Measurements from ENCODE around the gene GPC3. TPM values are rescaled to one million over a fixed set of nuclear protein-coding genes. Genes with fewer than 3 reads are reported as not detected.

The GPC3 gene
- total RNA-seq, 6 experiments from 2014 or later: 0.31 to 6.8 (median 1.8) TPM

DNA sequence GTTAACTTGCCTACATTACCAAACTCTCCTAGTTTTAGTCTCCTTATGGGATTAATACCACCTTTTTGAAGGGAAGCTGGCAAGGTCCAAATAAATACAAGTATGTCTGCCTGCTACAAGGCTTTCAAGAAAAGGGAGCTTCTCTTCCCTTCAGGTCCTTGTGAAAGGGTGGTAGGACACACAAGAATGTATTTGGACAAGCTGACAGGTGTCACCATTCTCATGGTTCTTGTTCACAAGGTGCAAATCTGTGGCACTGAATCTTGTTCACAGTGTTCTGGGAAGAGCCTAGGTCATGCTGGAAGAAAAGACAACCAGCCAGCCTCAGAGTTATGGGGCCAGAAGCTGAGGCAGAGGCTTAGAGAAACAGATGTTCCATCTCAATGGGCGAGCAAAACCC lies 41.9 kb downstream of the GPC3 start:
- DNase-seq (no peak), ATAC-seq (no peak)
- H3K4me3 ChIP-seq: no peak overlapping the region
- no peak for TF ChIP-seq CTCF (IDR thresholded peaks at IDR 0.05)
- no peak for TF ChIP-seq POLR2A (IDR thresholded peaks at IDR 0.05)
- H3K9me3 ChIP-seq: no peaks in the 10 kb centered on the region
- no peak overlapping the region for H3K27ac ChIP-seq
- intact Hi-C loops (cut with DNase I): no loop called here
- H3K27me3 ChIP-seq: no peaks in the 10 kb centered on the region
- WGBS (ENCODE audit: insufficient coverage, low coverage, low lambda C conversion rate, missing lambda C conversion rate): 55% methylated on average over 1 of the region's 1 CpG
- H3K36me3 ChIP-seq: no peaks in the 10 kb centered on the region
- H3K4me1 ChIP-seq: no peaks in the 10 kb centered on the region

DNA sequence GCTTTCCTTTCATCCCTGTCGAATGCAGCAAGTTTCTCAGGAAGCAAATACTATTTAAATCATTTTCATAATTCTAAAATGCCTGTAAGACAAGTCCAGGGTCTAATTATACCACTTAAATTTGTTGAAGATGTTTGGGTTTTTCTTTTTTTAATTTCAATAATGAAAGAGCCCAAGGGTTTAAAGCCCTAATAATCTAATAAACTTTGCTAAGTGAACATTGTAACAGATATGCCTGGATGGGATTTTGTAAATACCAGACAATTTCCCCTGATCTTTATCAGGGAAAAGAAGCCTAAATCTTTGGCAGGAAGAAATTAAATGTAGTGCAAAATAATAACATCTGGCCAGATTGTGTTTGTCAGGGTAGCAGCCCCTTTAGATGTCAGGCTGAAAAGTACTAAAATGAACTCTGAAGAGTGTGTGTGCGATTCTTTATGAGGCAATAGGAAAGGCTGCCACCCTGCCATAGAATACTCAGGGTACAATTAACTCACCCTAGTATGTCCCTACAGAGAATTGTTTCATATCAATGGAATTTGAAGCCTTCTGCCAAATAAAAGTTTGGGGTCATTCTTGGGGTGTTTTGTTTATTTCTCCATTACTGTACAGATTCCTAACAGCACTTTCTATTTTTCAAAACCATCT lies 45.6 kb downstream of the GPC3 start:
- H3K4me3 ChIP-seq: no peak overlapping the region
- intact Hi-C loops (cut with DNase I): no loop called here
- TF ChIP-seq POLR2A (IDR thresholded peaks at IDR 0.05) (no peak), CTCF (IDR thresholded peaks at IDR 0.05) (no peak)

GRCh38 chrX:133938530-133938929 lies 46.9 kb downstream of the GPC3 start:
- no peak overlapping the region for H3K4me3 ChIP-seq
- intact Hi-C loops (cut with DNase I): no loop called here
- no peaks in the 10 kb centered on the region for H3K36me3 ChIP-seq
- no peaks in the 10 kb centered on the region for H3K27me3 ChIP-seq
- H3K9me3 ChIP-seq: no peaks in the 10 kb centered on the region
- no peak overlapping the region for H3K27ac ChIP-seq
- no peak for DNase-seq
- no peak for ATAC-seq
- no peak for TF ChIP-seq POLR2A (IDR thresholded peaks at IDR 0.05)
- TF ChIP-seq CTCF (IDR thresholded peaks at IDR 0.05): no peak
- 65% methylated on average over 1 of the region's 1 CpG for WGBS (ENCODE audit: insufficient coverage, low coverage, low lambda C conversion rate, missing lambda C conversion rate)
- H3K4me1 ChIP-seq: no peaks in the 10 kb centered on the region

More for the DNA sequence above, 45.6 kb downstream of the GPC3 start:
- no peak overlapping the region for H3K27ac ChIP-seq
- no peak for ATAC-seq
- WGBS (ENCODE audit: insufficient coverage, low coverage, low lambda C conversion rate, missing lambda C conversion rate): 22% methylated on average over 2 of the region's 2 CpGs
- no peaks in the 10 kb centered on the region for H3K9me3 ChIP-seq
- H3K27me3 ChIP-seq: no peaks in the 10 kb centered on the region
- H3K36me3 ChIP-seq: no peaks in the 10 kb centered on the region
- H3K4me1 ChIP-seq: no peaks in the 10 kb centered on the region
- DNase-seq: no peak

DNA sequence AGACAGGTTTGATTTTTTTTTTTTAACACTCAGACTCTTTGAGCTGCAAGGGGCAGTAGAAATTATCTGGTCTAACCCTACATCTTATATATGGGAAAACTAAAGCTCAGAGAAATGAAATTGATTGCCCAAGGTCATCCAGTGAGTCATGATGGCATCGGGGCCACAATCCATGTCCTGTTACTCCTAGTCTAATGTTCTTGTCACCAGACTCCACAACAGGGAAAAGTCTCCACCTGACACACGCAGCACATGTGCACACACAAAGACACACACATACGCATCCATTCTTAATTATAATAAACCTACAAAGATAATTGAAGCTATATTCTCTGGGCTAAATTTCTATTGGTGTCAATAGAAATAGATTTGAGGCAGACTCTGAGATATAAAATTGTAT lies 48.4 kb downstream of the GPC3 start:
- H3K4me3 ChIP-seq: no peak overlapping the region
- no peaks in the 10 kb centered on the region for H3K4me1 ChIP-seq
- 59% methylated on average over 3 of the region's 3 CpGs for WGBS (ENCODE audit: insufficient coverage, low coverage, low lambda C conversion rate, missing lambda C conversion rate)
- intact Hi-C loops (cut with DNase I): no loop called here
- no peaks in the 10 kb centered on the region for H3K27me3 ChIP-seq
- TF ChIP-seq CTCF (IDR thresholded peaks at IDR 0.05): no peak
- H3K9me3 ChIP-seq: no peaks in the 10 kb centered on the region
- DNase-seq: no peak
- no peak for ATAC-seq
- no peaks in the 10 kb centered on the region for H3K36me3 ChIP-seq
- H3K27ac ChIP-seq: no peak overlapping the region

DNA sequence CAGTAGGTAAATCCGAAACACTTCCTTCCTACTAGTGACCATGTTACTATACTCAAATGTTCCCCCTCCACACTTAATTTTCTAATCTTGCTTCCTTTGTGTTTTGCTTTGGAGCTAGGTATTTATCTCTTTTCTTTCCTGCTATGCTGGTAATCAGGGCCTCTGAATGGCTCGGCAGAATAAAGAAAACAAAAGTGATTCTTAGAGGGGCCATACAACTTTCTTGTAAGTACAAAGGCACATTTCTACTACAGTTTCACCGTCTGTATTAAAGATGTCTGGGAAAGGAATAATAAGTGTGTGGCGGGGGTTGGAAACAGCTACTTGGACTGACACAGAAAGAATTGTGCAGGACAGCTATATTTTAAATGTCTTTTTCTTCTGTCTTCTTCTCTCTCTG lies 50.3 kb downstream of the GPC3 start:
- H3K4me1 ChIP-seq: no peaks in the 10 kb centered on the region
- no peak overlapping the region for H3K4me3 ChIP-seq
- intact Hi-C loops (cut with DNase I): no loop called here
- H3K27ac ChIP-seq: no peak overlapping the region
- no peaks in the 10 kb centered on the region for H3K27me3 ChIP-seq
- no peaks in the 10 kb centered on the region for H3K36me3 ChIP-seq
- TF ChIP-seq CTCF (IDR thresholded peaks at IDR 0.05) (no peak), POLR2A (IDR thresholded peaks at IDR 0.05) (no peak)
- no peak for ATAC-seq
- no peak for DNase-seq
- WGBS (ENCODE audit: insufficient coverage, low coverage, low lambda C conversion rate, missing lambda C conversion rate): 45% methylated on average over 4 of the region's 4 CpGs
- H3K9me3 ChIP-seq: no peaks in the 10 kb centered on the region

All from right lobe of liver (tissue), 6 donors.